Measurements from ENCODE around the gene MREG.
"Not testable (repeated sequence)": the region's sequence is repeated elsewhere in the genome, so short reads cannot be mapped to it uniquely, and the experiment has no call there.

MREG gene

DNA sequence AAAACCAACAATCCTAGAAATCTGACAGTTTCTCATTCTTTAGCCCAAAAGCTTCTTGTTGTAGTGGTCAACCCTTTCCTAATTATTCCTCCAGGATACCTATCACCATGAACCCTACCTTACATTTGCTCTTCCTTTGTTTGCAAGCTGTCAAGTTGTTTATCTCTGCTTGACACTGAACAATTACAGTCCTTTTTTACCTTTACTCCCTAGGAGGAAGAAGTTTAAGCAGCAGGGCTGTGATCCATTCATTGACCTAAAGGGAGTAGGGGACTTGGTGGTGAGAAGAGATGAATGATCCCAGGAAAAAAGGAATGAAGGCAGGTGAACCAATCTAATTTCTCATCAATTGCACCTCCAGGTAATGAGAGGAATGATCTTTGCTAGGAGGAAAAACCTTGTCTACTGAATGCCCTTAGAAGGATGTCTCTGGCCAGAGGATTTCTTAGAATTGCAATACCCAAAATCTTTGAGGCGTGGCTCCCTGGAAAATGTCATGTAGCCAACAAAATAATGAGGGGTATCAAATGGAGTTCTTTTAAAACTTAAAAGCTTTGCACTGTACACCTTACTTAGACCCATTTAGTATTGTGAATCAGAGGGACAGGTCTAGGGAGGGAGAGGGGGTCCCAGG, 47.7 kb downstream of the MREG start:
- in situ Hi-C loops (cut with MboI; ENCODE audit: low sequenced_read_pairs): no loop called here

DNA sequence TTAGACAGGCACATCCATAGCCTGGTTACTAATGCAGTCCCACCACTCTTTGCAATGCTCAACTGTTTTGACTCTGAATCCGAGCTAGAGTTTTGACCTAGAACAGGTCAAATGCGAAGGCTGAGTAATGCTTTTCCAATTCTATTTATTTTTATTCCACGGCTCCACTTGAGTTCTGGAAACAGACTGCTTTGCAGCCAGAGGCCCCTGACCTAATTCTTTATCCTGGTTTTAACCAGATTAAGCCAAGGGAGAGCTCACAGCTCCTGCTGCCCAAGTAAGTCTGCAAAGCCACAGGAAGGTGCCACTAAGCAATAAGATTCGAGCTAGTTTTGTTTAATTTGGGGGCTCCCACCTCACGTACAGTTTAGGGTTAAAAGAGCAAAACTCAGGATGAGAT, 51.4 kb downstream of the MREG start:
- in situ Hi-C loops (cut with MboI; ENCODE audit: low sequenced_read_pairs): no loop called here

DNA sequence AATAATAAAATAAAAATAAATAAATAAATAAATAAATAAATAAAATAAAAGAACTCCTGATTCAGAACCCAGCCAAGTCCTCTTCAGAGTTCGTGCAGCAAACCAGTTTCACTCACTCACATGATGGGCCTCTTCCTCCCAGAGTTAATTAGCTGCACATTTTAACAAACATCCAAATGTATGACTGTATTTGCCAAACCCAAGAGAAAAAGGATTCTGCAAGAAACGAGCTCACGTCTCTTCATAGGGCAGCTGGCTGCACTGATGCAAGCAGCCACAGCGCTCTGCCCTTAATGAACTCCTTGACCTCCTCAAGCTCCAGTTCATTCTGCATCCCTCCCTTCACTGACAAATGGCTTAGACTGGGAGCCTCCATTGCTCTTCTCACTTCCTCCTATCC, 55.1 kb downstream of the MREG start:
- in situ Hi-C loops (cut with MboI; ENCODE audit: low sequenced_read_pairs): no loop called here

DNA sequence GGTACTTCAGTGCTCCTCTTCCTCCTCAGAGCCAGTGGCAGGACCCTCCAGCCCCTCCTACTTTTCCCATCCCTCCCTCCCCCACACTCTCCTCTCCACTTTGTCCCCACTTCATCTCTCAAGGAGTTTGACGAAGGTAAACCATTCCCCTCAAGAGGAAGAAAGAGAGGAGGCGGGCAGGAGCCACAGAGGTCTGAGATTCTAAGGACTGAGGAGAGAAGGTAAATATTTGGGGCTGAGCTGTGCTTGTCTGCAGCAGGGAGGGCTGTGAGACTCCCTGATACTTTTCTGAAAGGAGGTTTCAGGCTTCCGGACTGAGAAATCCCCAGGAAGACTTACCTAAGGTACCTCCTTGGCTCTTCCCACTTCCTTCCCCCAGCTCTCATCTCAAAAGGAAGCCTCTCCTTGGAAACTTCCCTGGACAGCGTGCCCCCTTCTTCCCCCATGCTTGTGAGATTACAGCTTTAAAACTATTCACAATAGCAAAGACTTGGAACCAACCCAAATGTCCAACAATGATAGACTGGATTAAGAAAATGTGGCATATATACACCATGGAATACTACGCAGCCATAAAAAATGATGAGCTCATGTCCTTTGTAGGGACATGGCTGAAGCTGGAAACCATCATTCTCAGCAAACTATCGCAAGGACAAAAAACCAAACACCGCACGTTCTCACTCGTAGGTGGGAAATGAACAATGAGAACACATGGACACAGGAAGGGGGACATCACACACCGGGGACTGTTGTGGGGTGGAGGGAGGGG, 55.8 kb downstream of the MREG start:
- in situ Hi-C loops (cut with MboI; ENCODE audit: low sequenced_read_pairs): not testable (repeated sequence)

DNA sequence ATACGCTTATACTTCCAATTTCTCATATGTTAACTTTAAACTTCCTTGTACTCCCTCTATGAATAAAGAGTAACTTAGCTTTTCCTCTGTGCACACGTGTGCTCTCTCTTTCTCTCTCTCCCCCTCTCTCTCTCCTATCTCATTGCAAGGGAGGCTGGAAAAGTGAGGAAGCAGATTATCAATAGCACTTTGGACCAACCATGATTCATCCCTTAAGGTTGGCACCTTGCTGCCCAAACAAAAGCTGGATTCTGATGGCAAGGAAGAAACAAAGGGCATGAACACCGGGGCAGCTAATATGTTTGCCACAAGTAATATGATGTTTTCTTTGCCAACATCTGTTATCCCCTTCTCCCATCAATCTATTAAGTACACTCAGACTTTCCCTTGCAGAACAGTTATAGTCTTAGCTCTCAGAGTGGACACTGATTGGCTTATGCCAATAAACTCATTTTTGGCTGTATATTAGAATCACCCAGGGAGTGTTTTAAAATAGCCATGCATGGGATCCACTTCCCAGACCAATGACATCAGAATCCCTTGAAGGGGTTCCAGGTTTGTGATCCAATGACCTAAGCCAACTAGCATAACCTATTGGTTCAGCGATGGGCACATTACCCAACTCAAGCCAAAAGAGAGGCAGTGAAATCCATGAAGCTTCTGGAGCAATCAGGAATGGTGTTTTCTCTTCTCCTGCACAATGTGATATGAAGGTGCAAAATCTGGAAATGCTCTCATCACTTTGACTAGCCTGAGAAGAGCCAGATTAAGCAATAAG, 60.3 kb downstream of the MREG start:
- in situ Hi-C loops (cut with MboI; ENCODE audit: low sequenced_read_pairs): no loop called here

DNA sequence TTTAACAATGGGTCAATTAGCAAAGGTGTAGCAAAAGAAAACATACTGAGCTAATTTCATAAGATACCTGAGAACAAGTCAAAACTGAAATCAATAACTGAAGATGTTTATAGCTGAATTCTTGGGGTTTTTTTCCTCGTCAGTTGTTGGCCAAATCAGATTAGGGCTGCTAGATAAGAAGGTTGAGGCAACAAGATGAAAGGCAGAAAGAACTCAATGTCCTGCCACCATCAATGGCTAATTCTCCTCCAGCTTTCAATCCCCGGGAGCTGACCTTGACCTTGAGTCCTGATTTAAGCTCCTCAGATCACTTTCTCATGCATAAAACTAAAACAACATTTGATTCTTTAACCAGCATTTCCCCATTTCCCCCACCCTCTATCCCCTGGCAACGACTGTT, 61.8 kb downstream of the MREG start:
- in situ Hi-C loops (cut with MboI; ENCODE audit: low sequenced_read_pairs): no loop called here

DNA sequence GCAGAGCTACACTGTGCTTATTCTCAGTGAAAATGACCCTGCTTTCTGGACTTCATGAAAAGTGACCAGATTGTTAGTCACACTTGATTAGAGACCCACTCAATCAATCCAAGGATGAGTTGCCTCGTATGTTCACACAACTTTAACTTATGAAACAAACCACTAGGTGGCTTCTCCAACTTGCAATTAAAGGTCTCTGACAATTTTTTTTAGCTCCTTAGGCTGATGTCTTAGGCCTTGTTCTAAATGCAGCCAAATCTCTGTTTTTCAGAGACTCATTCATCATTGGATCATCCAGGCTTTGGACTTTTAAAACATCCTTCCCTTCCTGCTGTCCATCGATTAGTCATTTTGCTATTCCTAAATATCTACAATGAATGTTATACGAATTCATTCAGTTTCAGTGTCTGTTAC, 63.4 kb downstream of the MREG start:
- in situ Hi-C loops (cut with MboI; ENCODE audit: low sequenced_read_pairs): no loop called here

DNA sequence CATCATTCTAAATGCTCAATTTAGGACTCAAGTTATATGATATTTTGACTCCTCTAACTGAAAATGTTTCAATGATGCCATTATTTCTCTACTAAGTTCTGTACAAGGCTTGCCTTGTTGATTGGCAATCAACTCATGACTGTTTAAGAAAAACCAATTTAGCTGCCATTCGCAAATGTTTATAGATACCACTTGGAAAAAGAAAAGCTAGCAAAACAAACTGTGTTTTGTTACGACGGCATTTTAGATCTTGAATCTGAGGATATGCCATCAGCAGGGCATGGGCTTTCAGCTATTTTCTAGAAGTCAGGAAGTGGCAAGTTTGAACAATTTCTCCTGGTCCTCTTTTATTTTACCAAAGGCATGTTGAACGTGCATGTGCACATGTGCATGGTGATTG, 65.3 kb downstream of the MREG start:
- in situ Hi-C loops (cut with MboI; ENCODE audit: low sequenced_read_pairs): no loop called here

DNA sequence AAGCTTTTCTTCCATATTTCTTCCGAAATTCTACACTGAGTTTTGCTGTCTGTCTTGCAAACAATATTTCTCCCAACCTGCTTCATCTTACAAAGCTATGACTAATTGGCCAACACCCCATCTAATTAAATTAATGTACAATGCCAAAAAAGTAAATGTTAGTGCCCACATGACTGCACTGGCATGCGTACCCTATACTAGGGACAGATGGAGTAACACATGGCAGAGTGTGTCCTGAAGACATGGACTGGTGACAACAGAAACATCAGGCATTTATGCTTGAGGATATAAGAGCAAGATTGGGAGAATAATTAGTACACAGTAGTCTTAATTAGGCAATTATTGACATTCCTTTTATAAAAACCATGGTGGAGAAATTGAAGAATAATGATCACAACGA, 66.8 kb downstream of the MREG start:
- in situ Hi-C loops (cut with MboI; ENCODE audit: low sequenced_read_pairs): no loop called here

DNA sequence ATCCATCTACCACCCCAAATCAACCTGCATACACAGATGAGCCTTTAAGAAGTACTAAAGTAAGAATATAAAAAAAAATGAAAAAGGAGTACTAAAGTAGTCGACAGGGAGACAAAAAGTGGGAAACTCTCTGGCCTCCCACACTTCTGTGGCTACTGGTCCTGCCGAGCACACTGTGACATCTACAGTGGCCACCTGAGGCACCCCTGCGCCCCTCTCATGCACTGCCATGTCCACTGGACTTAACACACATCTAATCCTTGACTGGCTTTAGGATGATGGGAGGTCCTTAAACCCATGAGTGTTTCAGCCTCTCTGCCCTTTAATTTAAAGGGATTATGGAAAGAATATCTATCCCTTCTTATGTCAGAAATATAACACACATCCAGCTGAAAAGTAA, 71.2 kb downstream of the MREG start:
- in situ Hi-C loops (cut with MboI; ENCODE audit: low sequenced_read_pairs): no loop called here

DNA sequence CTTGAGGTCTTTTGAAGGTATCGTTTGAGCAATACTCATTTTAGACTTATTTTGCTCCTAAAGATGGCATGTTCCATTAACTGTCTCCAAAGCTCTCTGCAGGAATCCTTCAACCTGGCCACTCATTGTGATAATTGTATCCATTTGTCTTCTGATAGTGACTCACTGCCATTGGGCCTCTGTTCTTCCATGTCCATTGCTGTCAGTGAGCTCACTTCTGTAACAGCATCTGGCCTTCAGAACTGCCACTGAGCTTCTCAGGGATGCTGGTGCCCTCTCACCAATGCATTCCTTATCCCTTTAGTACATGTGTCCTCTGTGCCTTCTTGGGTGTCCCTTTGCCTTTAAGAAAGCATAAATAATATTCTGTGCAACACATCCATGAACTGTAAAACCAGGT, 71.6 kb downstream of the MREG start:
- in situ Hi-C loops (cut with MboI; ENCODE audit: low sequenced_read_pairs): no loop called here

DNA sequence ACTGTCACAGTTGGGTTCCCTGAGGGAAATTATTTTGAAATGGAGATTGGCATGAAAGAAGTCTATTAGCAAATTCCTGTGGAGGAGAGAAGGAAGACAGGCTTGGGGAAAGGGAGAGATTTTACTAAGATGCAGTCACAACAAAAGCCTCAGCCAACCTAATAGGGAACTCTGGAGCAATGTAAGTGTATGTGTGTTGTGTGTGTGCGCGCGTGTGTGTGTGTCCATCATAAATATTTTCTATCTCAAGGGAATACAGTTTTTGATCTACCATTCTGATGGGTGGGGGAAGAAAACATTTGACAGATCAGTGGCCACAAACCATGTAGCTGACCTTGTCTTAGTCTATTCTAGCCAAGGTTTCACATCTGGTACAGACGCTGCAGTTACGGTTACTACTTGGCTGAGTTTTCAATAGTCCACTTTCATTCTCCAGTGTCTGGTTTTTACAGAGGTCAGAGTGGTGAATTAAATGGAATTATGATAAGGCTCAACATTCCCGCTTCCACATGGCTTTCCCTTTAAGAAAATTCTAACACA, 72.6 kb downstream of the MREG start:
- in situ Hi-C loops (cut with MboI; ENCODE audit: low sequenced_read_pairs): no loop called here

DNA sequence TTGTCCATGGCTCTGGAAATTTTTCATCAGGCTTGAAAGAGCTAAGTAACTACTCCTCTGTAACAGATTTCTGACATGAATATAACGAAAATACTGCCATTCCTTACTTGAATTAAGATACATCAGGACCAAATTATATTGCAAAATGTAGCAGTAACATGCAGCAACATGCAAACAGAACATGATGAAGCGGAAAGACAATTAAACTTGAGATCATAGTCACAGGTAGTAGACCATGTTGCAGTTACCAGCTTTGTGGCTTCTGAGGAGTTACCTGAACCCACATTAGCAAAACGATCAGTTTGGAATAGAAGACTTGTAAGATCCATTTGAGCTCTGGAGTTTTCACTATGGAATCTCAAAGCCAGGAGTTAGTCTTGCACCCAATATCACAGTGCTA, 76.2 kb downstream of the MREG start:
- in situ Hi-C loops (cut with MboI; ENCODE audit: low sequenced_read_pairs): no loop called here

DNA sequence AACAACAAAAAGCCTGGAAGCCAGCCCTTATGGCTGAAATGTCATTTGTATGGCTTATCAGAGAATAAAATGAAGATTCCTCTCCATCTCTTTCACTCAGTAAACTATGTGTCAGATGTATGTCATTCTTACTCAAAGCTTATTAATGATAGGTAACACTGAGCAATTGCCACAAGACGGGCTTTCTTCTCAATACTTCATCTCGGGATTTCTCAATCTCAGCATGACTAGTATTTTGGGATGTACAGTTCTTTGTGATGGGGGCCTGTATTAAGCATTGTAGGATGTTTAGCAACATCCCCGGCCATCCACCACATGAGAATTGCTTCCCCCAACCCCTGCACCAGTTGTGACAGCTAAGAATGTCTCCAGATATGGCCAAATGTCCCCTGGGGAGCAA, 80.2 kb downstream of the MREG start:
- in situ Hi-C loops (cut with MboI; ENCODE audit: low sequenced_read_pairs): no loop called here

DNA sequence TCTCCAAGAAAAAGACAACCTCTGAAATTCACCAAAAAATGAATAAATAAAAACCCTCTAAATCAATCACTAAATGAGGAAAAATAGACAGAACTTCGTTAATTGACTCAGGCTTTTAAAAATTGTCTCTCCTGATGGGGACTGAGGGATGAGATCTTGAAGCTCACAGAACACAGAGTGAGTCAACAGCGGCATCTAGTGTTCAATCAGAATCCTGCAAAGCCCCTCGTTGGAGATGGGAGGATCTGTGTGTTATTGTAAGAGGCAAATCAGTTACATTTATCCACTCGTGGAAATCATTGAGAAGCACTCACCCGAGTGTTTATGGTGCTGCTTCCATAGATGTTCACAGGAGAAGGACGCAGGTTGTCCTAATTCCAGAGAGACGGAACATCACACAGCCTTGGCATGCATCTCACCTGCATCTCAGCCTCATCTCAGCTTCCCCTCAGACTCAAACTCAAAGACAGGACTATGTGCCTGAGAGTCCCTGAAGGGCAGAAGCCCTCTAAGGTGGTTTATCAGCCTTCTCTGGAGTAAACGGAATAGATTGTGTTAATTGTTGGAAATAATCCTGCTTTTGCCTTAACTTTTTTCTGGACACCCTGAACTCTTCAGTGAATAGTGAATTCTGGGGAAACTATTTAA, 82.0 kb downstream of the MREG start:
- in situ Hi-C loops (cut with MboI; ENCODE audit: low sequenced_read_pairs): no loop called here

DNA sequence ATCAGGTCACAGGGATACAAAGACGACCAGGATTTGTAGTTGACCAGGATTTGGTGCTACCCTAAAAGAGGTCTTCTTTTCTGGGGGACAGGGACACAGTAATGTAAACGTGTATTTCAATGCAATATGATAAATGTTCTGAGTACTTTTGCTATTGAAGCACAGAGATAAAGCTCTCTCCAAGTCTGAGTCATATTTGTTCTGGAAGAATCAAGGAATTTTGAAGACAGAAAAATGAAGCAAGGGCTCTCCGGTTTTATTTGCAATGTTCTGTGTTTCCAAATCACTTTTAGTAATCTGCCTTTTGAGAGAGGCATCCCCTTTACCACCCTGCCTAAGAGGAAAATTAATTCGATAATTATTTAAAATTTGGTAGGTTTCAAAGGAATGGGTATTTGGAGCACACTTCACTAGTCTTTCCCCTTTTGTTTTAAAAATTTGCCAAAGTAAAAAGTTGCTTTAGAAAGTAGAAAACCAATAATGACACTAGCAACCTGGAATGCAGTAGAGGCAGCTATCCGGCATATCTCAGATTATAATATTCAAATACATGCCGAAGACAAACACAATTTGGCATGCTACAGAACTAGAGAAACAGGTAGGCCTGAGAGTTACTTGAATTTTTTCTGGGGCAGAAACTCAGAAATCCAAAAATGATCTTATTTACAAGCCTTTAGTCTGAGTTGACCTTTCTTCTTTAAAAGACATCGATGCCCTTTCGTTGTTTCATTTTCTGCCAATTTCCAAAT, 82.7 kb downstream of the MREG start:
- in situ Hi-C loops (cut with MboI; ENCODE audit: low sequenced_read_pairs): no loop called here

DNA sequence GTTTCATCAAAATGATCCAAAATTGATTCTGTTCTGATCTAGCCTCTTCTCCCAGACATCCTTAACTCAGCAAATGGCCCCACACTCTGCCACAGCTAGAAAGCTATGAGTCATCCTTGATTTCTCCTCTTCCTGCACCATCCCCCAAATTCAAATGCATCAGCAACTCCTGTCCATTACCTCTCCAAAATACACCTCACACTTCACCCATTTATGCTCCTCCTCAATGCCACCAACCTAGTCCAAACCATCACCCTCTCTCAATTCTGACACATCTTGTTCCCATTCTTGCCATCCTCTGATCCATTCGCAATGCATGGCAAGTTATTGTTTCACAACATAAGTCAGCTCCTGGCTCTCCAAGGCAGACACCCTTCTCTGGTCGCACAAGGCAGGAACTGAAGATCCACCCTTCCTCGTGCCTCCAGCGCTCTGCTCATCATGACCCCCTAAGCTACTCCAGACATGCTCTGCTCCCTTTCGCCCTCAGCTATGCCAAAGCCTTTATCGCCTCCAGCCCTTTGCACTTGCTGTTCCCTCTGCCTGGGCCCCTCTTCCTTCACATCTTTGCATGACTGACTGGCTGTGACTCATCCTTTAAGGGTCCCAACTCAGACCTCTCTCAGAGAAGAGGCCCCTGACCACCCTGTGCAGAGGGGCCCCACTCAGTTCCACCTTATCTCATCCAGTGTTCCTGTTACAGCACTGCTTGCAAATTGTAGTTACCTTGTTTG, 83.6 kb downstream of the MREG start:
- in situ Hi-C loops (cut with MboI; ENCODE audit: low sequenced_read_pairs): no loop called here

DNA sequence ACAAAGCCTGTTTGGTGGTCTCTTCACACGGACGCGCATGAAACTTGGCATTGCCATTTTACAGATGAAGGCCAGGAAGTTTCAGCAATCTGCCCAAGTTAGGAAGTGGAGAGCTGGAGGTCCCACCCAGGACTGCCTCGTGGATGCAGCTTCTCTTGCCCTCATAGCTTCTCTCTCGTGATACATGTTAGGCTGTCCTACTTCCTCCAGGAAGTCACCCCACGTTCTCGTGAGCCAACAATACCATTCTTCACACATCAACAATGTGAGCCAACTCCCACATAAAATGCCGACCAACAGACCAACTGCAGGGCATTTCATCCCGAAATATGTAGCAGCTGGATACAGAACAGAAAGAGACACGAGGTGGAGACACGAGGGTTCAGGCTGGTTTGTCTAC, 85.3 kb downstream of the MREG start:
- in situ Hi-C loops (cut with MboI; ENCODE audit: low sequenced_read_pairs): no loop called here

DNA sequence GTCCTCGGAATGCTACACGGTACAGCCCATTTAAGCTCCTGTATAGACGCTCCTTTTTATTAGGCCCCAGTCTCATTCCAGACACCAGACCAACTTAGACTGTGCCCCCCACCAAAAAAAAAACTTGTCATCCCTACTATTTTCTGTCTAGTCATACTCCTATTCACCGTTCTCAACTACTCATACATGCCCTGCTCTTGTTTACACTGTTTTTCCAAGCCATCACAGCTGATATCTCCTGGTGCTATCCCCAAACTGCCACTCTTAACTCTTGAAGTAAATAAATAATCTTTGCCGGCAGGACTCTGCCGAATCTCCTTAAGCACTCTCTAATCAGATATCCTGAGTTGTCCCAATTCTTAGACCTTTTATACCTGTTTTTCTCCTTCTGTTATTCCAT, 86.4 kb downstream of the MREG start:
- in situ Hi-C loops (cut with MboI; ENCODE audit: low sequenced_read_pairs): not testable (repeated sequence)

DNA sequence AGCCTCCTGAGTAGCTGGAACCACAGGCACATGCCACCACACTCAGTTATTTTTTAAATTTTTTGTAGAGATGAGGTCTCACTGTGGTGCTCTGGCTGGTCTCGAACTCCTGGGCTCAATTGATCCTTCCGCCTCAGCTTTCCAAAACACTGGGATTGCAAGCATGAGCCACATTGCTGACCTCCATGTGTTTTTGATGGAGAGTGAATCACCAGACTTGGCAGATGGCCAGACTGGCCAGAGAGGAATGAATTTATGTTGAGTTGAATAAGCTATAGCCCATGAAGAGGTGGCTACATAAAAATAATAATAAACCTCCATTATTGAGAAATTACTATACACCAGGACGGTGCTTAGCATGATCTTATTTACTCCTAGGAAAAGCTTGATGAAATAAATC, 91.5 kb downstream of the MREG start:
- in situ Hi-C loops (cut with MboI; ENCODE audit: low sequenced_read_pairs): loop anchor here (25.0 kb wide), 1 partner anchor 460 kb away; no protein-coding TSS in a partner anchor

All from HL-60/S4 (cell line).